ENCODE data around the gene CLINT1.

GRCh38 chr5:157877821-157878220, 18.9 kb upstream of the CLINT1 start:
- TF ChIP-seq CTCF (IDR thresholded peaks at IDR 0.05) (no peak), POLR2AphosphoS5 (IDR thresholded peaks at IDR 0.05) (no peak)

All from suprapubic skin (tissue), 3 donors.